Measurements from ENCODE around the gene APOC3. TPM values are rescaled to one million over a fixed set of nuclear protein-coding genes. Genes with fewer than 3 reads are reported as not detected.

The APOC3 gene
- total RNA-seq, 1 donor from 2014 or later: not detected

DNA sequence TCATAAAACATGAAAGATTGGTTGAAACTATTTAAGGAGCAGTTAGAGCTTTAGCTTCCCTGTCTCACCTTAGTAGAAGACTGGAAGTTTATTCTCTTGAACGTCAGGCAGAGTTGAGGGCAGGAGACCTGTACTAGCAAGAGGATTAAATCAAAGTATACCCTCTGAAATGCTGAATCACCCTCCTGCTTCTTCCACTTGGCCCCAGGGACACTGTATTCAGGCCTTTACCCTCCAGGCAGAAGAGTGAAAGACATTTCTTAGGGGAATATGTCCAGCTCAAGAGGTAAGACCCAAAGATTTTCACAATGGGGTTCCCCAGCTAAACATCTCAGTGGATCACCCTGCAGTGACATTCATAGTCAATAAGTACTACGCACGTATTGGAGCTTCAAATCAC, 18.5 kb upstream of the APOC3 start:
- H3K27me3 Mint-ChIP-seq (ENCODE audit: low read depth): peaks cover 18% of the 10 kb centered on the region
- H3K4me3 Mint-ChIP-seq (ENCODE audit: low read depth): no peak overlapping the region
- H3K9me3 Mint-ChIP-seq: no peaks in the 10 kb centered on the region
- DNase-seq (ENCODE audit: low spot score): no peak
- H3K27ac Mint-ChIP-seq: no peak overlapping the region
- no peaks in the 10 kb centered on the region for H3K36me3 Mint-ChIP-seq (ENCODE audit: low read depth)
- intact Hi-C loops (cut with micrococcal nuclease): no loop called here
- no peaks in the 10 kb centered on the region for H3K4me1 Mint-ChIP-seq (ENCODE audit: low read depth)

GRCh38 chr11:116812109-116812508, 17.6 kb upstream of the APOC3 start:
- no peaks in the 10 kb centered on the region for H3K36me3 Mint-ChIP-seq (ENCODE audit: low read depth)
- no peaks in the 10 kb centered on the region for H3K4me1 Mint-ChIP-seq (ENCODE audit: low read depth)
- no peak for DNase-seq (ENCODE audit: low spot score)
- intact Hi-C loops (cut with micrococcal nuclease): no loop called here
- peaks cover 16% of the 10 kb centered on the region for H3K27me3 Mint-ChIP-seq (ENCODE audit: low read depth)
- H3K27ac Mint-ChIP-seq: no peak overlapping the region
- no peak overlapping the region for H3K4me3 Mint-ChIP-seq (ENCODE audit: low read depth)
- no peaks in the 10 kb centered on the region for H3K9me3 Mint-ChIP-seq

- no peak for DNase-seq (ENCODE audit: low spot score)
- H3K27me3 Mint-ChIP-seq (ENCODE audit: low read depth): peaks cover 10% of the 10 kb centered on the region
- H3K4me1 Mint-ChIP-seq (ENCODE audit: low read depth): no peaks in the 10 kb centered on the region
- H3K4me3 Mint-ChIP-seq (ENCODE audit: low read depth): no peak overlapping the region
- no peaks in the 10 kb centered on the region for H3K36me3 Mint-ChIP-seq (ENCODE audit: low read depth)
- H3K9me3 Mint-ChIP-seq: no peaks in the 10 kb centered on the region
- H3K27ac Mint-ChIP-seq: no peak overlapping the region
- intact Hi-C loops (cut with micrococcal nuclease): no loop called here
These were observed 16.5 kb upstream of the APOC3 start for GRCh38 chr11:116813170-116813569.

- intact Hi-C loops (cut with micrococcal nuclease): no loop called here
- DNase-seq (ENCODE audit: low spot score): no peak
- no peaks in the 10 kb centered on the region for H3K4me1 Mint-ChIP-seq (ENCODE audit: low read depth)
- H3K4me3 Mint-ChIP-seq (ENCODE audit: low read depth): no peak overlapping the region
- H3K36me3 Mint-ChIP-seq (ENCODE audit: low read depth): no peaks in the 10 kb centered on the region
- no peaks in the 10 kb centered on the region for H3K9me3 Mint-ChIP-seq
- H3K27me3 Mint-ChIP-seq (ENCODE audit: low read depth): peaks cover 10% of the 10 kb centered on the region
- H3K27ac Mint-ChIP-seq: no peak overlapping the region
These were observed 15.8 kb upstream of the APOC3 start for GRCh38 chr11:116813781-116814471.

- no peak for DNase-seq (ENCODE audit: low spot score)
- Mint-ChIP-seq H3K36me3 (ENCODE audit: low read depth) (no peaks in the 10 kb centered on the region), H3K9me3 (no peaks in the 10 kb centered on the region), H3K4me1 (ENCODE audit: low read depth) (no peaks in the 10 kb centered on the region), H3K27ac (no peak overlapping the region), H3K27me3 (ENCODE audit: low read depth) (peaks cover 9% of the 10 kb centered on the region), H3K4me3 (ENCODE audit: low read depth) (no peak overlapping the region)
- intact Hi-C loops (cut with micrococcal nuclease): no loop called here
These were observed 15.2 kb upstream of the APOC3 start for GRCh38 chr11:116814502-116814901.

GRCh38 chr11:116819049-116819448, 10.7 kb upstream of the APOC3 start:
- intact Hi-C loops (cut with micrococcal nuclease): no loop called here
- H3K4me3 Mint-ChIP-seq (ENCODE audit: low read depth): no peak overlapping the region
- DNase-seq (ENCODE audit: low spot score): no peak
- peaks cover 2% of the 10 kb centered on the region for H3K27me3 Mint-ChIP-seq (ENCODE audit: low read depth)
- no peak overlapping the region for H3K27ac Mint-ChIP-seq
- no peaks in the 10 kb centered on the region for H3K4me1 Mint-ChIP-seq (ENCODE audit: low read depth)
- no peaks in the 10 kb centered on the region for H3K9me3 Mint-ChIP-seq
- H3K36me3 Mint-ChIP-seq (ENCODE audit: low read depth): no peaks in the 10 kb centered on the region

- intact Hi-C loops (cut with micrococcal nuclease): no loop called here
- no peak overlapping the region for H3K27ac Mint-ChIP-seq
- no peak for DNase-seq (ENCODE audit: low spot score)
- H3K9me3 Mint-ChIP-seq: no peaks in the 10 kb centered on the region
- H3K4me3 Mint-ChIP-seq (ENCODE audit: low read depth): no peak overlapping the region
- H3K4me1 Mint-ChIP-seq (ENCODE audit: low read depth): no peaks in the 10 kb centered on the region
- no peaks in the 10 kb centered on the region for H3K27me3 Mint-ChIP-seq (ENCODE audit: low read depth)
- H3K36me3 Mint-ChIP-seq (ENCODE audit: low read depth): no peaks in the 10 kb centered on the region
These were observed 8.4 kb upstream of the APOC3 start for GRCh38 chr11:116821050-116821918.

GRCh38 chr11:116822575-116822974, 7.1 kb upstream of the APOC3 start:
- H3K4me3 Mint-ChIP-seq (ENCODE audit: low read depth): no peak overlapping the region
- intact Hi-C loops (cut with micrococcal nuclease): no loop called here
- H3K27ac Mint-ChIP-seq: no peak overlapping the region

DNA sequence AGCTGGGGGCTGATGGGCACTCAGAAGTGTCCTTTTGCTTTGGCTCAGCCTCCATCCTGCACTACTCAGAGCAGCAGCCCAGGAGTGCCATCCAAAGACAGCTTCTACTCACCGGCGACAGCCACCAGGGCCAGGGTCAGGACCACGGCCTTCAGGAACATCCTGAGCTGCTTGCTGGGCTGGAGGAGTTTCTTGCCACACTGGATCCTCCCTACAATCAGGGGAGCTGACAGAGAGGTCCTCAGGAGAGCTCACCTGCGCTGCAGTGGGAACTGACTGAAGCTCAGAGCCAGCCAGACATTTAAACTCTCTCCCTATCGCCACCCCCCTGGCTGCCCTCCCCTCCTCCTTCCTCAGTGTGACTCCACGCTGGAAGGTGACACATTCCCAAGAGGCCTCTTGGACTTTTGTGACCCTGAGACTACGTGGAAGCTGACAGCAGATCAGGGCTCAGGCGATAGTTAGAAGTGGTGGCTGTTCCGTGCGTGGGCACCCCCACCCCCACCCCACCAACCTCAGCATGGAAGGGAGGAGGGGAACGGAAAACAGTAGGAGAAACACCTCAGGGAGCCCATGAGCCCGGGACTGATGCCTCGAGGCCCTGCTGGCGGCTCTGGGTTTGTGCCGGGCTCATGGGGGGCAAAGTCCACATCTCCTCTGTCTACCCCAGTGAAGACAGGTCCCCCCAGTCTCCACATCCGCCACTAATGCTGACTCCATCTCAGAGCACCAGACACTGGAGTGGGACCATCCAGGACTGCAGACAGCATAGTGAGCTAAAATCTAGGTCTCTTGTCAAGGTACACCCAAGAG, 6.5 kb upstream of the APOC3 start, which contains the start of gene APOA4:
APOA4 (minus strand) TSS at position 274 of the 813 bp plus-strand sequence; CDS start at position 161, 113 bp downstream.
- Mint-ChIP-seq H3K36me3 (ENCODE audit: low read depth) (no peaks in the 10 kb centered on the region), H3K27me3 (ENCODE audit: low read depth) (no peaks in the 10 kb centered on the region), H3K4me1 (ENCODE audit: low read depth) (no peaks in the 10 kb centered on the region), H3K27ac (no peak within 1 kb of the TSS), H3K9me3 (no peaks in the 10 kb centered on the region), H3K4me3 (ENCODE audit: low read depth) (no peak within 1 kb of the TSS)
- DNase-seq (ENCODE audit: low spot score): no peak
- intact Hi-C loops (cut with micrococcal nuclease): no loop called here

More at GRCh38 chr11:116822575-116822974, 7.1 kb upstream of the APOC3 start:
- DNase-seq (ENCODE audit: low spot score): no peak
- no peaks in the 10 kb centered on the region for H3K4me1 Mint-ChIP-seq (ENCODE audit: low read depth)
- H3K9me3 Mint-ChIP-seq: no peaks in the 10 kb centered on the region
- H3K27me3 Mint-ChIP-seq (ENCODE audit: low read depth): no peaks in the 10 kb centered on the region
- H3K36me3 Mint-ChIP-seq (ENCODE audit: low read depth): no peaks in the 10 kb centered on the region

DNA sequence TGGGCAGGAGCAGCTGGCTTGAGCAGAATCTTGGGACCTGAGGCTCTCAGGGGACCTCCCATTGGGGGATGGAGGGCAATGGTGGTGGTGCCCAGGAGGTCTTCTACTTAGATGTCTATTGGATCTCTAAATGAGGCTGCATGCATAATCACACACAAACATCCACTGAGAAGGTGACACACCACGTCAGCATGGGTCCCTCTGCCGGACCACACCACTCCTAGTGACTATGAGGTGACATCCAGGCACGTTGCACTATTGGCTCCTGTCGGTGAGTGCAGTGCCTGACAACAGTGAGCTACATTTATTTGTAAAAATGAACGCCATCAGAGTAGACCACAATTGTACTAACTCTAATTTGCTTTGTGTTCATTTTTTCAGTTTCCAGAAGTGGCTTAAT, 4.3 kb upstream of the APOC3 start:
- intact Hi-C loops (cut with micrococcal nuclease): no loop called here
- DNase-seq (ENCODE audit: low spot score): no peak
- Mint-ChIP-seq H3K36me3 (ENCODE audit: low read depth) (no peaks in the 10 kb centered on the region), H3K27me3 (ENCODE audit: low read depth) (no peaks in the 10 kb centered on the region), H3K4me3 (ENCODE audit: low read depth) (no peak overlapping the region), H3K4me1 (ENCODE audit: low read depth) (no peaks in the 10 kb centered on the region), H3K27ac (no peak overlapping the region), H3K9me3 (no peaks in the 10 kb centered on the region)

GRCh38 chr11:116825854-116826750, 3.6 kb upstream of the APOC3 start:
- Mint-ChIP-seq H3K4me1 (ENCODE audit: low read depth) (no peaks in the 10 kb centered on the region), H3K27me3 (ENCODE audit: low read depth) (no peaks in the 10 kb centered on the region), H3K27ac (no peak overlapping the region), H3K36me3 (ENCODE audit: low read depth) (no peaks in the 10 kb centered on the region), H3K9me3 (no peaks in the 10 kb centered on the region), H3K4me3 (ENCODE audit: low read depth) (no peak overlapping the region)
- intact Hi-C loops (cut with micrococcal nuclease): no loop called here
- no peak for DNase-seq (ENCODE audit: low spot score)
